Left lung (tissue), 10 donors: Measurements from ENCODE around the gene ENAM. TPM values are rescaled to one million over a fixed set of nuclear protein-coding genes. Genes with fewer than 3 reads are reported as not detected.
"Not testable (repeated sequence)": the region's sequence is repeated elsewhere in the genome, so short reads cannot be mapped to it uniquely, and the experiment has no call there.

Source experiments
- ATAC-seq: fragments of 200-7000 bp; cut with Tn5 transposase; one replicate; pipeline ENCODE4 v1.9.1; 2020; ENCODE audit warnings: moderate library complexity
- DNase-seq, 4 donors: peaks; one replicate each; pipeline ENCODE4 v3.0.0-alpha.2; 2013 to 2020
- H3K27ac ChIP-seq, 2 donors: fragments of 200-600 bp; sonication (generic) in 1 of 2; one replicate each; pipeline versions ENCODE4 v1.5.0 to v1.8.0; 2020 to 2021
- H3K27me3 ChIP-seq, 2 donors: fragments of 200-600 bp; sonication (generic) in 1 of 2; one replicate each; pipeline versions ENCODE4 v1.5.0 to v1.8.0; 2020 to 2021
- H3K36me3 ChIP-seq, 2 donors: fragments of 200-600 bp; sonication (generic) in 1 of 2; one replicate each; pipeline versions ENCODE4 v1.5.0 to v1.8.0; 2020 to 2021
- H3K4me1 ChIP-seq, 2 donors: fragments of 200-600 bp; one replicate each; pipeline ENCODE4 v1.8.0; 2021
- H3K4me3 ChIP-seq, 2 donors: fragments of 200-600 bp; sonication (generic) in 1 of 2; one replicate each; pipeline versions ENCODE4 v1.5.0 to v1.8.0; 2020 to 2021; ENCODE audit warnings: mild to moderate bottlenecking in 1 of 2
- H3K9me3 ChIP-seq, 2 donors: fragments of 200-600 bp; sonication (generic) in 1 of 2; one replicate each; pipeline versions ENCODE4 v1.5.0 to v1.8.0; 2020 to 2021
- intact Hi-C, 2 donors: fragments of 100-400 bp; cut with DNase I; formaldehyde crosslinking; loops; one replicate each; pipeline versions ENCODE4 v1.11.2 to v1.14.2; 2022
- polyA plus RNA-seq, 6 donors: library from polyadenylated mRNA; unstranded; fragments of 120-200 nt; gene quantifications; one replicate each; pipeline ENCODE4 v1.2.1, GENCODE V29; 2013; ENCODE audit not compliant: insufficient read length in 6 of 6
- total RNA-seq, 2 donors: library from RNA; stranded (reverse); fragmentation: NEBNext Ultra II Directional; extraction: Animal tissue kit (Norgen Biotek cat#: 25700); gene quantifications; one replicate each; pipeline ENCODE4 v1.2.1, GENCODE V29; 2021
- TF ChIP-seq, protein P1 (sequence below), 2 donors: fragments of 200-600 bp; sonication (generic) in 1 of 2; IDR thresholded peaks; one replicate each; pipeline versions ENCODE4 v1.5.0 to v1.8.0; 2021; ENCODE audit warnings: antibody characterized with exemption in 2 of 2
- donor health status: DM: no; HTN: yes; CAD: no.
- donor health status: DM: no; HTN: no; CAD: no.

ENAM gene
- total and polyA plus RNA-seq, 8 donors = 0.14 to 0.84 (median 0.42) TPM

DNA sequence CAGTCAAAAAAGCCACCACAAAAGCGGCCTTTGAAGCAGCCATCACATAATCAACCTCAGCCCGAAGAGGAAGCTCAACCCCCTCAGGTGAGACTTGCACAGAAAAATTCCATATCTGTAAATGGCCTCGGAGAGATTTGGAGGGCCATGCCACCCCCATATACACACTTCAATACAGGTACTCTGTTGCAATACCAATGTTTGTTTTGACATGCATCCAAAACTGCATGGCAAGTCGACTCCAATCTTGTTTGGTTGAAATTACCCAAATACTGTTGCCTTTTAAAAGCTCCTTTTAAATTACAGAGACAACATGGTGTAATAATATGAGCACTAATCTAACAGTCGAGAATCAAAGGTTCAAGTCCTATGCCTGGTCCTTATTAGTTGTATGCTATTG, 5.9 kb downstream of the ENAM start:
- Histone ChIP-seq H3K4me1 (no peaks in the 10 kb centered on the region), H3K9me3 (no peaks in the 10 kb centered on the region), H3K36me3 (no peaks in the 10 kb centered on the region), H3K27ac (no peak overlapping the region), H3K27me3 (no peaks in the 10 kb centered on the region), H3K4me3 (no peak overlapping the region)
- DNase-seq = no peak
- intact Hi-C loops = no loop called here
- TF ChIP-seq, protein P1, sequence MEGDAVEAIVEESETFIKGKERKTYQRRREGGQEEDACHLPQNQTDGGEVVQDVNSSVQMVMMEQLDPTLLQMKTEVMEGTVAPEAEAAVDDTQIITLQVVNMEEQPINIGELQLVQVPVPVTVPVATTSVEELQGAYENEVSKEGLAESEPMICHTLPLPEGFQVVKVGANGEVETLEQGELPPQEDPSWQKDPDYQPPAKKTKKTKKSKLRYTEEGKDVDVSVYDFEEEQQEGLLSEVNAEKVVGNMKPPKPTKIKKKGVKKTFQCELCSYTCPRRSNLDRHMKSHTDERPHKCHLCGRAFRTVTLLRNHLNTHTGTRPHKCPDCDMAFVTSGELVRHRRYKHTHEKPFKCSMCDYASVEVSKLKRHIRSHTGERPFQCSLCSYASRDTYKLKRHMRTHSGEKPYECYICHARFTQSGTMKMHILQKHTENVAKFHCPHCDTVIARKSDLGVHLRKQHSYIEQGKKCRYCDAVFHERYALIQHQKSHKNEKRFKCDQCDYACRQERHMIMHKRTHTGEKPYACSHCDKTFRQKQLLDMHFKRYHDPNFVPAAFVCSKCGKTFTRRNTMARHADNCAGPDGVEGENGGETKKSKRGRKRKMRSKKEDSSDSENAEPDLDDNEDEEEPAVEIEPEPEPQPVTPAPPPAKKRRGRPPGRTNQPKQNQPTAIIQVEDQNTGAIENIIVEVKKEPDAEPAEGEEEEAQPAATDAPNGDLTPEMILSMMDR (IDR thresholded peaks at IDR 0.05) = no peak
- peak; percentile 40 for ATAC-seq

DNA sequence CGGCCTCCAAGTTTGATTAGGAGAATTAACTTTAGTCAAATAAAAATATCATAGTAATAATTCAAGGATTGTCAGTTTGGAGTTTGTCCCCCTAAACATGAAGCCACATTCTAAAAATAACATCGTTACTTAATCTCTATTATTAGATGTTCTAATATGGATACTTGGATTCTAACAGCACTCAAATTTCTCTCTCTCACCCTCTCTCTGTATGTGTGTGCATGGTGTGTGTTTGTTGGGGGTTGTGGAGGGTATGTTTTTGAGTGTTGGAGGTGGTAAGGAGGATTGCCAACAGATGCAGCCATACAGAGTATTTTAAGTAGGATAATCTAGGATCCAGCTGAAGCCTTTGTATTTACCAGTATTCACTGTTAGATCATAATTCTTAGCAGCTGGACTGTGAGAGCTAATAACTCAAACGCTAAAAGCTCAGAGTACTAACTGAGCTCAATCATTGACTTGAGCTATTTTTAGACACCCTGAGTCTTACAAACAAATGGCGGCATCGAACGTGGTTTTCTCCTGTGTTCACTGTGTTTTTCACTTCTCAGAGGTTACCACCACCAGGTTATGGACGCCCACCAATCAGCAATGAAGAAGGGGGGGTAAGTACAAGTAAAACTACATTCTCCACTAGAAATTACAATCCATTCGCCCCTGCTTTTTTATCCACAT, 8.8 kb downstream of the ENAM start:
- no peak overlapping the region for H3K27ac ChIP-seq
- TF ChIP-seq, protein P1 (IDR thresholded peaks at IDR 0.05) = no peak
- H3K4me3 ChIP-seq = no peak overlapping the region
- peak in 1 of 4 donors; percentile 18 for DNase-seq
- no peaks in the 10 kb centered on the region for H3K27me3 ChIP-seq
- no peaks in the 10 kb centered on the region for H3K9me3 ChIP-seq
- intact Hi-C loops = no loop called here
- H3K36me3 ChIP-seq = no peaks in the 10 kb centered on the region
- ATAC-seq = peak; percentile 79
- H3K4me1 ChIP-seq = no peaks in the 10 kb centered on the region

DNA sequence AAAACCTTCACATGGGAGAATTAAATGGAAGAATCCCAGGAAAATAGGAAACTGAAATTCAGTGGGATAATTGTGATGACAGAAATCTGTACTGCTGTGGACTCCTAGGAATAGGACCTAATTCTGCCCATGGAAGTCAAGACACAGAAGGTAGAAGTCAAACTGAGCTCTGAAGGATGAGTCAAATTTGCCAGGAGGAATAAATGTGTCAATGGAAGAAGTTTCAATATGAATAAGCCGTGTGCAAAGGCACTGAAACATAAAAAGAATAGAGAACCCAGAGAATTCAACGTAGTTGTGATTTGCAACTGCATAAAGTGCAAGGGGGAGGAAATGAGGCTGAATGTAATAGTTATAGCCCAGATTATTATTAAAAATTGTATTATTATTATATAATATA, 11.6 kb downstream of the ENAM start:
- Histone ChIP-seq H3K9me3 (no peaks in the 10 kb centered on the region), H3K4me3 (no peak overlapping the region), H3K36me3 (no peaks in the 10 kb centered on the region), H3K27me3 (no peaks in the 10 kb centered on the region), H3K4me1 (no peaks in the 10 kb centered on the region), H3K27ac (no peak overlapping the region)
- DNase-seq (no peak), ATAC-seq (no peak)
- intact Hi-C loops = no loop called here
- TF ChIP-seq, protein P1 (IDR thresholded peaks at IDR 0.05) = no peak

DNA sequence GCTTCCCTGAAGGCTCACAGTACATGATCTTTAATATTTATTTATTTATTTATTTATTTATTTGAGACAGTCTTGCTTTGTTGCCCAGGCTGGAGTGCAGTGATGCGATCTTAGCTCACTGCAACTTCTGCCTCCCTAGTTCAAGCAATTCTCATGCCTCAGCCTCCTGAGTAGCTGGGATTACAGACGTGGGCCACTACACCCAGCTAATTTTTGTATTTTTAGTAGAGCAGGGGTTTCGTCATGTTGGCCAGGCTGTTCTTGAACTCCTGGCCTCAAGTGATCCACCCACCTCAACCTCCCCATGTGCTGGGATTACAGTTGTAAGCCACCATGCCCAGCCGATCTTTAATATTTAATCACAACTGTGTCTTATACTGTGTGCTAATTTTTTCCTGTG, 22.2 kb downstream of the ENAM start:
- H3K27ac ChIP-seq, H3K9me3 ChIP-seq, H3K27me3 ChIP-seq, DNase-seq, intact Hi-C loops, H3K4me1 ChIP-seq, ATAC-seq, H3K36me3 ChIP-seq, H3K4me3 ChIP-seq: not testable (repeated sequence)

DNA sequence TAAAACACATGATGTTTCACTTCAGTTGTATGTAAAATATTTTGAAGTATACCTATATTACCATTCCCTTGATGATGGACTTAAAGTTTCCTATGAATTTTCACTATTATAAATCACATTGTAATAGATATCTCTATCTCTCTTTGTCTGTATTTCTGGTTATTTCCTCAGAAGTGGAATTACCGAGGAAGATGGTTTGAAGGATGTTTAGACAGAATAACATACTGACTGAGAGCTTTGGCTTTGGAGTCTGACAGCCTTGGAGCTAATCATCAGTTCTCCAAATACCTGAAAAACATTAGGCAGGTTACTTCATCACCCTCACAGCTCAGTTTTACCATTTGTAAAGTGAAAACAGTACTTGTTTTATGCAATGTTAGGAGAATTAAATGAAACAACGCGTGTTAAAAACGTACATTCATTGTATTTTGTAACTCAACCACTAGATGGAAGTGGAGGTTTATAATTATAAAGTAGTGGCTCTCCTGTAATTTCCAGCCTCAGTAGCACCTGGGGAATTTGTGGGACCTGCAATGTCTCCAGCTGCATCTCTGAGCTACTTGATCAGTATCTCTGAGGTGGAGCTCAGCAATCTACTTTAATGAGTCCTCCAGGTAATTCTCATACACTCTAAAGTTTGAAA, 23.4 kb downstream of the ENAM start:
- ATAC-seq = peak; percentile 84
- intact Hi-C loops = no loop called here
- Histone ChIP-seq H3K36me3 (no peaks in the 10 kb centered on the region), H3K4me1 (no peaks in the 10 kb centered on the region), H3K9me3 (no peaks in the 10 kb centered on the region), H3K4me3 (no peak overlapping the region), H3K27ac (no peak overlapping the region), H3K27me3 (no peaks in the 10 kb centered on the region)
- TF ChIP-seq, protein P1 (IDR thresholded peaks at IDR 0.05) = peak; percentile 42 to 45
- DNase-seq = peak in 2 of 4 donors; percentile 26 to 36
